B cell (primary cell): ENCODE data around the gene ATF1. TPM values are rescaled to one million over a fixed set of nuclear protein-coding genes. Genes with fewer than 3 reads are reported as not detected.

ENCODE experiments used
- ATAC-seq: fragments of 200-7000 bp; cut with Tn5 transposase; one replicate; pipeline ENCODE4 v1.10.0; 2021; ENCODE audit warnings: low read depth, mild to moderate bottlenecking, moderate number of reproducible peaks, moderate library complexity
- CTCF ChIA-PET: fragments of 350-600 bp; sonication (Branson Sonifier 250); formaldehyde crosslinking; loops from one replicate; lab custom pipeline; 2021; ENCODE audit warnings: antibody characterized with exemption, inconsistent platforms; lab: Charles Lee
- POLR2A ChIA-PET: fragments of 350-600 bp; sonication (Branson Sonifier 250); formaldehyde crosslinking; loops from one replicate; lab custom pipeline; 2021; ENCODE audit warnings: antibody characterized with exemption; lab: Charles Lee
- DNase-seq: peaks from one replicate; pipeline ENCODE4 v3.0.0; 2013
- H2AFZ ChIP-seq: 2 replicates; pipeline ENCODE4 v1.6.1; 2012; ENCODE audit warnings: mild to moderate bottlenecking, low read depth, low read length; ENCODE audit not compliant: insufficient read depth, poor library complexity, severe bottlenecking
- H3K27ac ChIP-seq, 2 donors: 1 replicate in 1 of 2; 2 replicates in 1 of 2; pipeline ENCODE4 v1.5.1; 2012 to 2013; ENCODE audit warnings: low read length in 2 of 2, mild to moderate bottlenecking in 2 of 2, moderate library complexity in 1 of 2
- H3K27me3 ChIP-seq, 4 experiments: fragments of 200-600 bp in 1 of 4; sonication (generic) in 1 of 4; replicated peaks in 1 of 4; 1 replicate in 2 of 4; 2 replicates in 2 of 4; pipeline versions ENCODE4 v1.6.1 to v1.7.0; 2013 to 2016; ENCODE audit warnings: low read length in 3 of 4, mild to moderate bottlenecking in 2 of 4, mixed read lengths in 1 of 4, moderate library complexity in 1 of 4; ENCODE audit not compliant: insufficient read depth in 4 of 4, control insufficient read depth in 3 of 4; ENCODE audit errors: control extremely low read depth in 1 of 4
- H3K36me3 ChIP-seq, 2 experiments: replicated peaks in 1 of 2; 1 replicate in 1 of 2; 2 replicates in 1 of 2; pipeline versions ENCODE4 v1.6.1 to v1.7.1; 2013; ENCODE audit warnings: low read length in 1 of 2; ENCODE audit not compliant: insufficient read depth in 2 of 2, control insufficient read depth in 1 of 2; ENCODE audit errors: control extremely low read depth in 1 of 2, extremely low read depth in 1 of 2
- H3K4me1 ChIP-seq, 2 donors: fragments of 200-600 bp in 1 of 2; sonication (generic) in 1 of 2; 1 replicate in 1 of 2; 2 replicates in 1 of 2; pipeline versions ENCODE4 v1.5.1 to v1.6.1; 2013 to 2017; ENCODE audit warnings: low read length in 2 of 2; ENCODE audit not compliant: control insufficient read depth in 2 of 2, insufficient read depth in 2 of 2
- H3K4me2 ChIP-seq: replicated peaks from 2 replicates; pipeline ENCODE3; 2012; ENCODE audit warnings: mild to moderate bottlenecking, low read depth, low read length; ENCODE audit not compliant: poor library complexity, severe bottlenecking
- H3K4me3 ChIP-seq, 5 experiments: fragments of 200-600 bp in 1 of 5; sonication (generic) in 1 of 5; 1 replicate in 3 of 5; 2 replicates in 2 of 5; pipeline versions ENCODE4 v1.5.1 to v1.7.0; 2011 to 2016; ENCODE audit warnings: low read length in 4 of 5, mild to moderate bottlenecking in 4 of 5, low read depth in 2 of 5, control low read depth in 1 of 5, moderate library complexity in 1 of 5; ENCODE audit not compliant: insufficient read depth in 1 of 5; ENCODE audit errors: control extremely low read depth in 1 of 5, extremely low read depth in 1 of 5
- H3K79me2 ChIP-seq: fragments of 200-600 bp; sonication (generic); one replicate; pipeline ENCODE4 v1.6.0; 2016; ENCODE audit warnings: low read length; ENCODE audit not compliant: control insufficient read depth, insufficient read depth
- H3K9ac ChIP-seq: fragments of 200-600 bp; sonication (generic); 2 replicates; pipeline ENCODE4 v1.6.1; 2017; ENCODE audit warnings: mild to moderate bottlenecking, low read length, moderate library complexity
- H3K9me3 ChIP-seq, 3 donors: one replicate each; pipeline versions ENCODE4 v1.6.1 to v1.7.1; 2013; ENCODE audit warnings: low read length in 2 of 3; ENCODE audit not compliant: control insufficient read depth in 2 of 3, insufficient read depth in 1 of 3; ENCODE audit errors: control extremely low read depth in 1 of 3
- H4K20me1 ChIP-seq: 2 replicates; pipeline ENCODE4 v1.6.0; 2012; ENCODE audit warnings: mild to moderate bottlenecking, low read length; ENCODE audit not compliant: insufficient read depth, control insufficient read depth, poor library complexity, severe bottlenecking
- H3K27ac Mint-ChIP-seq: one replicate; pipeline ENCODE4 v1.8.0; 2021; ENCODE audit warnings: mixed read lengths
- H3K27me3 Mint-ChIP-seq: one replicate; pipeline ENCODE4 v1.8.0; 2021; ENCODE audit warnings: mixed read lengths
- H3K4me1 Mint-ChIP-seq: one replicate; pipeline ENCODE4 v1.8.0; 2021; ENCODE audit warnings: mixed read lengths
- H3K4me3 Mint-ChIP-seq: one replicate; pipeline ENCODE4 v1.8.0; 2021; ENCODE audit warnings: mixed read lengths
- H3K9me3 Mint-ChIP-seq: one replicate; pipeline ENCODE4 v1.8.0; 2022; ENCODE audit warnings: mixed read lengths; ENCODE audit not compliant: insufficient read depth
- CTCF ChIP-seq: fragments of 200-600 bp; IDR thresholded peaks from one replicate; pipeline ENCODE4 v1.8.0; 2022; ENCODE audit warnings: antibody characterized with exemption, mild to moderate bottlenecking
- EZH2 ChIP-seq: IDR thresholded peaks from 2 replicates; pipeline ENCODE4 v1.6.1; 2012; ENCODE audit warnings: borderline replicate concordance, low read depth, mild to moderate bottlenecking, moderate library complexity, low read length; ENCODE audit not compliant: insufficient read depth, poor library complexity, severe bottlenecking
- WGBS: methylation state at CpG from one replicate; pipeline ENCODE4 v1.1.5; 2013; ENCODE audit warnings: missing lambda C conversion rate; ENCODE audit not compliant: insufficient coverage; 5-methylcytosine and 5-hydroxymethylcytosine counted together
- intact Hi-C: fragments of 100-400 bp; cut with micrococcal nuclease; formaldehyde crosslinking; loops from one replicate; pipeline ENCODE4 v1.10.0; 2022
- polyA plus RNA-seq: library from polyadenylated mRNA; depleted of rRNA; stranded (reverse); fragments of >200 nt; gene quantifications from 2 replicates; pipeline ENCODE4 v1.2.3, GENCODE V29; 2012
- total RNA-seq, 2 donors: library from RNA; stranded (reverse); fragments of 120-200 nt in 1 of 2; gene quantifications; 1 replicate in 1 of 2; 2 replicates in 1 of 2; pipeline versions ENCODE4 v1.2.3 to v1.2.4, GENCODE V29; 2013 to 2022

The ATF1 gene
- total and polyA plus RNA-seq, 2 donors (not counting 1 experiment from before 2014, with no cell fraction given) = 17.2 to 39.5 TPM

DNA sequence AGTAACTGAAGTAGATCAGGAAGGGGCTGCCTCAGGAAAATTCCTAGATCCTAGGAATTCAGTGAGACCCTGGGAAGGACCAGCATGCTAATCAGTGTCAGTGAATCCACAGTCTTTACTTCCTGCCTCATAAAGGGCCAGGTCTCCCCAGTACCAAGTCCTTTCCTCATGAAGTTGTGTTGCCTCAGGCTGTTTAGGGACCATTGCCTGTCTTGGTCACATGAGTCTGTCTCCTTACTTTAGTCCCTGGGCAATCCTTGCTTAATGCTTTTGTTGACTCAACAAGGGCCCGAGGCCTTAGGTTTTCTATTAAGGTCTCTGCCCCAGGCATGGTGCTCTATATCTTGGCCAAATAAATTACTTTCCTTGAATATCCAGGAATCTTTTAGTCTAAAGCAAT is 16.1 kb upstream of the ATF1 start:
- Histone ChIP-seq H3K4me1 (no peaks in the 10 kb centered on the region), H3K36me3 (peaks cover 4 to 47% of the 10 kb centered on the region in 2 experiments), H3K27me3 (no peaks in the 10 kb centered on the region), H3K79me2 (no peaks in the 10 kb centered on the region), H3K27ac (no peak overlapping the region), H2AFZ (no peak overlapping the region), H3K4me3 (no peak overlapping the region), H3K9me3 (no peaks in the 10 kb centered on the region), H3K9ac (no peak overlapping the region), H4K20me1 (no peaks in the 10 kb centered on the region), H3K4me2 (no peak overlapping the region)
- H3K27me3 Mint-ChIP-seq = no peaks in the 10 kb centered on the region
- ATAC-seq (no peak), DNase-seq (no peak)
- TF ChIP-seq CTCF (no peak), EZH2 (no peak)
- POLR2A ChIA-PET = no interaction called here
- WGBS = no CpG with 5 or more reads among the region's 1 CpG
- no peaks in the 10 kb centered on the region for H3K9me3 Mint-ChIP-seq
- no peak overlapping the region for H3K4me3 Mint-ChIP-seq
- CTCF ChIA-PET = no interaction called here
- no peaks in the 10 kb centered on the region for H3K4me1 Mint-ChIP-seq
- intact Hi-C loops = no loop called here
- H3K27ac Mint-ChIP-seq = no peak overlapping the region

- H3K4me3 Mint-ChIP-seq = no peak overlapping the region
- H3K9ac ChIP-seq = no peak overlapping the region
- POLR2A ChIA-PET = no interaction called here
- H3K4me1 Mint-ChIP-seq = no peaks in the 10 kb centered on the region
- H3K36me3 ChIP-seq = peaks cover 4 to 40% of the 10 kb centered on the region in 2 experiments
- H3K9me3 Mint-ChIP-seq = no peaks in the 10 kb centered on the region
- H3K4me1 ChIP-seq = no peaks in the 10 kb centered on the region
- no peak overlapping the region for H3K4me3 ChIP-seq
- no peak overlapping the region for H3K27ac ChIP-seq
- no peak overlapping the region for H3K27ac Mint-ChIP-seq
- H3K27me3 ChIP-seq = no peaks in the 10 kb centered on the region
- no peaks in the 10 kb centered on the region for H3K79me2 ChIP-seq
- H3K4me2 ChIP-seq = no peak overlapping the region
- 100% methylated on average over 2 of the region's 2 CpGs for WGBS
- no peak overlapping the region for H2AFZ ChIP-seq
- TF ChIP-seq EZH2 = no peak
- no peak for TF ChIP-seq CTCF
- no peaks in the 10 kb centered on the region for H3K9me3 ChIP-seq
- H4K20me1 ChIP-seq = no peaks in the 10 kb centered on the region
- intact Hi-C loops = no loop called here
- CTCF ChIA-PET = interaction anchor here (1.5 kb wide), 1 partner anchor 9 kb away, joined by 5 read pairs; no protein-coding TSS in a partner anchor
- no peak for ATAC-seq
- no peak for DNase-seq
- H3K27me3 Mint-ChIP-seq = no peaks in the 10 kb centered on the region
Measured at GRCh38 chr12:50749459-50749882, 14.4 kb upstream of the ATF1 start.
